ENCODE data around the gene DIP2B.

GRCh38 chr12:50506753-50507473 is 2.1 kb downstream of the DIP2B start:
- TF ChIP-seq EP300 (IDR thresholded peaks at IDR 0.05), result no peak
- TF ChIP-seq CTCF (IDR thresholded peaks at IDR 0.05), result no peak
- no peak for TF ChIP-seq POLR2A (IDR thresholded peaks at IDR 0.05)
- no peak for TF ChIP-seq POLR2AphosphoS5 (IDR thresholded peaks at IDR 0.05)
